HG03354 (cell line): ENCODE measurements around the gene TELO2.
"Not testable (repeated sequence)": the region's sequence is repeated elsewhere in the genome, so short reads cannot be mapped to it uniquely, and the experiment has no call there.

Experiments
- ATAC-seq: cut with Tn5 transposase; IDR thresholded peaks from one replicate; pipeline ENCODE4 v1.9.1; 2021; ENCODE audit warnings: mild to moderate bottlenecking; ENCODE audit not compliant: unreplicated experiment, poor library complexity, severe bottlenecking

The TELO2 gene

DNA sequence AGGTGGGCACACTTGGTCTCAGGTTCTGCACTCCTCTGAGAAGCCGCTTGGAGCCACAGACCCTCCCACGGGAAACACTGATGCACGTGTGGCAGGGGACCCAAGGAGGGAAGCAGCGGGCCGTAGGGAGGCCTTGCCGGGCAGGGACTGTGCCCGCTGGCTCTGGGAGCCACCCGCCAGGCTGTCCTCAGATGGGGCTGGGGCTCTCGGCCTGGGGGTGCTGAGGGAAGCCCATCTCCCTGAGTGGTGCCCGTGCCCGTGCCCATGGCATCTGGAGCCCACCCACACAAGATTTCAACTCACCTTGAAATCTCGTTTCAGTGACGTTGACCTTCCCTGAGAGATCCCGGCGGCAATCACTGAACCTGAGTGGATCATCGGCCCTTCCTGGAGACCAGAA is 36.2 kb upstream of the TELO2 start:
- ATAC-seq: no peak

DNA sequence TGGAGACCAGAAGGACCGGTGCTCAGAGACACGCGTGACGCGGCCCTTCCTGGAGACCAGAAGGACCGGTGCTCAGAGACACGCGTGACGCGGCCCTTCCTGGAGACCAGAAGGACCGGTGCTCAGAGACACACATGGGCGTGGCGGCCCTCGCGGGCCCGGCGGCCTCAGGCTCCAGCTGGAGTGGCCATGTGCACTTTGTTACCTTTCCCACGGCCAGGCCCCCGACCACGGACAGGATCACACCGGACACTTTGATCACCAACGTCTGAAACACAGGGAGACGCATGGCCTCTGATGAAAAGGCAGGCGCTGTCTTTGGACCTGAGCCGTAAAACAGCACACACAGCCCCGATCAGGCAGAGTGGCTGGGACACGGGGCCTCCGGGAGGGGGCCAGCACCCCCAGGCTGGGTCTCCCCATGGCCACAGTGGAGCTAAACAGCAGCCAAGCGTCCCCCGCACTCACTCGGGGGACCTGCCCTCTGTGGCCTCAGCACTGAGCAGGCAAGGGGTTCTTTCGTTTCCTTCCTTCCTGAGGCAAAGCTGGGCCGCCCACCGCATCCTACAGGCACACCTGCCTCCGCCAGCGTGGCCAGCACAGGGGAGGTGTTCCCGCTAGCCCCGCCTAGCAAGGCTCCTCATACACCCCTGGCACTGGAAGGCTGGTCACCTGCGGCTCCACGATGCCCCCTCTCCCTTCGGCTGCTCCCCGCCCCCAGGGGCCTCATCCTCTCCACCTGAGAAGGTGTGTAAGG is 35.5 kb upstream of the TELO2 start:
- ATAC-seq: no peak

- ATAC-seq: no peak
Observed at GRCh38 chr16:1458336-1458976, 34.7 kb upstream of the TELO2 start.

GRCh38 chr16:1458977-1459341 is 34.2 kb upstream of the TELO2 start:
- ATAC-seq: no peak

- ATAC-seq: no peak
Observed at GRCh38 chr16:1459967-1460366, 33.2 kb upstream of the TELO2 start.

GRCh38 chr16:1460602-1461138 is 32.5 kb upstream of the TELO2 start:
- ATAC-seq: no peak

DNA sequence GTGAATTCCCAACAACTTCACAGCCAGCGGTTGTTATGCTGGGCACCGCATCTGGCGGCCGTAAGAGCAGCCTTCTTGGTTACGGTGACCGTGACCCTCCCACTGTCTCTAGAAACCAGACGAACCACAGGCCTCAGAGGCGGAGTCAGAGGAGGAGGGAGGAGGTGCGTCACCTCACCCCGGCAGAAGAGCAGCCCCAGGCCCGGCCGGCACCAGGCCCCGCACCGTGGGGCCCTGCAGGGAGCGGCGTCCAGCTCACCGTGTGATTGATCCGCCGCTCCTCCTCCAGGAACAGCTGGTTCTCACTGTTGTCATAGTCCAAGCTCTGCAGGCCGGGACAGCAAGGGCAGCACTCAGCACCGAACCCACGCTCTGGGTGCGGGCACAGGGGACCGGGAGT is 32.0 kb upstream of the TELO2 start:
- no peak for ATAC-seq

- ATAC-seq: no peak
Observed at GRCh38 chr16:1464196-1464893, 28.8 kb upstream of the TELO2 start.

- no peak for ATAC-seq
Observed at GRCh38 chr16:1464894-1465566, 28.1 kb upstream of the TELO2 start.

DNA sequence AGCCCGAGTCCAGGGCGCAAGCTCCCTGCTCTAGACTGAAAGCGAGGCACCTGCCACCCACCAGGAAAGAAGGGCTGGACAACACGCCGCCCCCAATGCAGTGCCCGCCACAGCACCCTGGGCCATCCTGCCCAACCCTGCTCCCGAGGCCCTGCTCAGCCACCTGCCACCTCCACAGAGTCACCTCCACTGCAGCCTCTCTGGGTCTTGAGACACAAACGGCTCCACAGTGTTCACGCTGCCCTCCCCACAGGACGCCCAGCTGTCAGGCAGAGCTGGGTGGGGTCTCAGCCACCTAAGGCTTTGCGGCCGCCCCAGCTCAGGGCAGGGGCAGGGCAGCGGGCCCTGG is 27.6 kb upstream of the TELO2 start:
- no peak for ATAC-seq

DNA sequence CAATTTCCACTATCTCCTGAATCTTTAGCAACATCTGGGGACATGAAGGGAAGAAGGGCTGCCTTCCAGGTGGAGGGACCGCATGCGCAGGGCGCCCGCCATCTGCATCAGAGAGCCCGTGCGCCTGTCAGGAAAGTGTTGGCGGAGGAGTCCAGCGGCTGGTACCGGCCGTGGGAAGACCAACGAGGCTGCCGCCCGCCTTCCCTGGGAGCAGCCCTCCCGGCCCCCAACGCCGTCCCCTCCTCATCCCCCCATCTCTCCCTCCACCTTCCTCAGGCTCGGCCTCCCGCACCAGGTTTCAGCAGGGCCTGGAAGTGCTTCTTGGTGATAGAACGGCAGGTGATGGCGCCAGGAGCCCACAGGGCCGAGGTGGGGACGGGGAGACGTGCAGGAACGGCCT is 27.1 kb upstream of the TELO2 start:
- no peak for ATAC-seq

DNA sequence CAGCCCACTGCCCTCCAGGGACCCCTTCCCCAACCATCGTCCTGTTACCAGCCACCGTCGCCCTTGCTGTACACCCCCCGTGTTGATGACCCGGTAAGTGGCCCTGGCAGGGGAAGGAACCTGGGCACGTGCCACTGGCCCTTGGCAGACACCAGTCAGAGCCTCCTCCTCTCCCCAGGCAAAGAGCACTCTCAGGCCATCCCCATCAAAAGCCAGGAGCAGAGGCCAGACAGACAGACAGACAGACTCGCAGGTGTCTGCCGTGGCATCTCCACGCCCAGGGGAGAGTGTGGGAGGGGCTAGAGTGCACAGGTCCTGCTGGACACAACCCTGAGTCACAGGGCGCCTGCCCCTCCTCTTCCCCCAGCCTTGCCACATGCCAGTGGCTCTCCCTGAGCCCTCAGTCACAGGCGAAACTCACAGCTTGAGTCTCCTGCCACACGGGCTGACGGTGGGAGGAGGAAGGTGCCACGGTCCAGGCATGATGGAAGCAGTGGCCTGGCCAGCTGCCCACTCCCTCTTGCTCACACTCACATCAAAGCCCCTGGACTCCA is 26.1 kb upstream of the TELO2 start:
- no peak for ATAC-seq

DNA sequence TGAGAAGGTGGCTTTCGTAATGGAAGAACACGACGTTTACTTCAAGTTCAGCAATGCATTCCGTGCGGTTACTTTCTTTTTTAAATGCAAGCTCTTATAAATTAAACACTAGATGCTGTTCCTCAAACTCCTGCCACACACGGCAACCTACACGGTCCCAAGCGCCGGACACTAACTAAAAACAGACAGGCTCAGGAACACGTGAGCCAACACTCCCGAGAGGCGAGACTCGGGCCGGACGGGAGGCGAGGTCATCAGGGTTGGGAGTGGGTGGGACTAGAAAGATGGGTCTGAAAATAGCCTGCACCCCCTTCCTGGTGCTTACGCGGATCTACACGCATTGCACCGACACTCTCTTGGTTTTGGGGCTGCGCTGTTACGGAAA is 24.7 kb upstream of the TELO2 start:
- no peak for ATAC-seq

GRCh38 chr16:1469141-1469540 is 24.0 kb upstream of the TELO2 start:
- not testable (repeated sequence) for ATAC-seq

GRCh38 chr16:1469693-1470201 is 23.4 kb upstream of the TELO2 start:
- ATAC-seq: no peak

DNA sequence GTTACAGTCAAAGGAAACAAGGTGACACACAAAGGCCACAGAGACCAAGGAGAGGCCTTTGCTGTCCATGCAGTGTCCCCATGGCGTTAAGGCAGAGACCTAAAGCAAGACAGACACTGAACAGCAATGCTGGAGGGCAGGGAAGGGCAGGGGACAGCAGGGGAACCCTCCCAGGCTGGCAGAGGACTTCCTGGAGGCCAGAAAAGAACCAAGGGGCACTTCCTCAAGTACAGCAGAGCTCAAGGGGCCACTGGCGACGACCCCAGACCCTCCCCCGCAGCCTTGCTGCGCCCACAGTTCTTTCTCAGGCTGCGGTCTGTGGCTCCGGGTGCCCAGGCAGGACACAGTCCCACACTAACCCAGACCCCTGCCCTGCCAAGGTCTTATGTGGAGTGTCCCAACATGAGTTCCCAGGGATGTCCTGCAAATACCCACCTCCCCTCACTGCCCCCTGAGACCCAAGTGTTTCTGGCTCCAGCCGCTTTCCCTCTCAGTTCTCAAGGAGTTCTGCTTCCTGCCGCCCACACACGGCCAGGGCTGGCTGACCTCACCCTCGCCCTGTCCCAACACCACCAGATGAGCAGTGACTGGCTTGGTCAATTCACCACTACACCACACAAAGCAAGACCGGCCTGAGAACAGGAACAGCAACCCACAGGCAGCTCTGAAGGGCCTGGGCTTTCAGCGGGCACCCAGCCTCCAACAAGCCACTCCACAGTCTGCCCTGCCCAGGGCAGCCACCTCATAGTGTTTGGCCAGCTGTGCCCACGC is 22.5 kb upstream of the TELO2 start:
- ATAC-seq: no peak

DNA sequence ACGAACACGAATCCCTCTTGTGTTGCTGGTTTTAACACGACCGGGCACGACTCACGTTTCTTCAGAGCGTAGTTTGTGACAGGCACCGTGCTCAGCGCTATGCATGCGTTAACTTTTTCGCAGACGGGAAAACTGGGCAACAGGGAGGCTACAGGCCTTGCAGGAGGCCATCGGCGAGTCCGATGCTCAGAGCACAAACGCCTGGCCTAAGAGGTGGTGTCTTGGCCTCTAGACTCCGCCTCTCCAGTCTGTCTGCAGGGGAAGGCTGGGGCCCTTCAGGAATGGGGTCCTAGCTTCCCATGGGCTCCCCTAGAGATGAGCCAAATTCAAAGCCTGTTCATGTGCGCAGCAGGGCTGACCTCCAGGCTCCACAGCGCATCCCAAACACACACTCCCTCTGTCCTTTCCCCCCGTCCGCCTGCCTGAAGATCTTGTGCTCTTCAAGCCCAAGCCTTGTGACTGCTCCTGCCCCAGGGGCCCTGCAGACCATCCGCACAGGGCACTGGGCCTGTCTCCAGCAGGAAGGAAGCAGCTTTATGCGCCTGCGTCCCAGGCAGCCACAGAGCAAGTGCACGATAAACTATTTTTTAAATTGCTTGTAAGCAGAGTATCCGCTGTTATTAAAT is 21.5 kb upstream of the TELO2 start:
- ATAC-seq: no peak

DNA sequence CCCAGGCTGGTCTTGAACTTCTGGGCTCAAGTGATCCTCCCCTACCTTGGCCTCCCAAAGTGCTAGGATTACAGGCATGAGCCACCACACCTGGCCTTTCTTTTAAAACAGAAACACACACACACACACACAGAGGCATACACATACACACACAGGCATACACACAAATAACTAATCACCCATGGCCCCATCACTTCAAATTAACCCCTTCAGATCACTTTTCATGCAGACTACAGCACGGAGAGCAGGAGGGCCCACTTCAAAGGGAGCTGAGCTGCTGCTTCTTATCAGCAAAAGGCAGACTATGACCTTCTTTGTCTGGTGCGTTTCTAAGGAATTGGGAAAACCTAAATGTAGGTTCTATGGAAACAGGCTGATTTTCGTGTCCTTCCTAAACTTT is 20.2 kb upstream of the TELO2 start:
- no peak for ATAC-seq
